HG03565 (cell line): ENCODE results near the gene RREB1.
A peak's percentile ranks its signal among the peaks of the same experiment; 100 is the strongest.

Experiments
- ATAC-seq: cut with Tn5 transposase; IDR thresholded peaks from one replicate; pipeline ENCODE4 v1.9.1; 2021; ENCODE audit warnings: mild to moderate bottlenecking, moderate library complexity; ENCODE audit not compliant: unreplicated experiment

Gene RREB1

GRCh38 chr6:7215131-7215530 lies 107.4 kb downstream of the RREB1 start:
- ATAC-seq: no peak

DNA sequence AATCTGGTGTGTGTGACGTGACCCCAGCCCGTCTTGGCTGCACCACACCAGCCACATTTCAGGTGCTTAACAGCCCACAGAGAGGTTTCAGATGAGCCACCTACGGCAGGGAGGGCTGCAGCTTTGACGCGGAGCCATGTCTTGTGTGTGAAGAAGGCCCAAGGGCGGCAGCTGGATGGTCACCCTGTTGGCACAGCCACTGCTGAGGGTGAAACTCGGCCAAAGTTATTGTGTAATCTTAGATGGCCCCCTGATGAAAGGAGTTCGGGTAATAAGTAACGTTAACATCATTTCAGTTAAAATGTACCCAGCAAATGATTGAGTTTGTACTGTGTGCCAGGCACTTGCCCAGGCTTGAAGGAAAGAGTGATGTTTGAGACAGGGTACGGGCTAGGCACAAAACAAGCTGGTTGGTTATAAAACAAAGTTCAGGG lies 108.1 kb downstream of the RREB1 start:
- ATAC-seq: no peak

GRCh38 chr6:7216941-7217621 lies 109.3 kb downstream of the RREB1 start:
- no peak for ATAC-seq

- no peak for ATAC-seq
Measured at GRCh38 chr6:7218406-7218988, 110.7 kb downstream of the RREB1 start.

- no peak for ATAC-seq
Measured at GRCh38 chr6:7219310-7219709, 111.5 kb downstream of the RREB1 start.

GRCh38 chr6:7222197-7222596 lies 114.4 kb downstream of the RREB1 start:
- ATAC-seq: no peak

DNA sequence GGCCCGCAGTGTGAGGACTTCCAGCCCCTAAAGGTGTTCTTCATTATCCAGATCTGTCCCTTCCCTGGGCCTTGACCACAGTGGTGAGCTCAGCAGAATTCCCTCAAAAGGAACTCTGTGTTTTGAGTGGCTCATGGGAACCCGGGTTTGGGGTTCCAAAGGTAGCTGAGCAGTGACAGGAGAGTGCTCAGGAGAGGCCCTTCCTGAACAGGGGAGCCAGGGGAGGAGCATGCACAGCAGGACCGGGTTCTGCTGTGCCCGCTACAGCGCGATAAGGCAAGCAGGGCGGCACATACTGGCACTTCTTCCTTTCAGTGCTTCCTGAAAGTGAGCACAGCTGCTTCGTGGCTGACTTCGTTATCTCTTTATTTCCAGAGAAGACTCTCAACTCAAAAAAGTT lies 117.0 kb downstream of the RREB1 start:
- ATAC-seq: no peak

DNA sequence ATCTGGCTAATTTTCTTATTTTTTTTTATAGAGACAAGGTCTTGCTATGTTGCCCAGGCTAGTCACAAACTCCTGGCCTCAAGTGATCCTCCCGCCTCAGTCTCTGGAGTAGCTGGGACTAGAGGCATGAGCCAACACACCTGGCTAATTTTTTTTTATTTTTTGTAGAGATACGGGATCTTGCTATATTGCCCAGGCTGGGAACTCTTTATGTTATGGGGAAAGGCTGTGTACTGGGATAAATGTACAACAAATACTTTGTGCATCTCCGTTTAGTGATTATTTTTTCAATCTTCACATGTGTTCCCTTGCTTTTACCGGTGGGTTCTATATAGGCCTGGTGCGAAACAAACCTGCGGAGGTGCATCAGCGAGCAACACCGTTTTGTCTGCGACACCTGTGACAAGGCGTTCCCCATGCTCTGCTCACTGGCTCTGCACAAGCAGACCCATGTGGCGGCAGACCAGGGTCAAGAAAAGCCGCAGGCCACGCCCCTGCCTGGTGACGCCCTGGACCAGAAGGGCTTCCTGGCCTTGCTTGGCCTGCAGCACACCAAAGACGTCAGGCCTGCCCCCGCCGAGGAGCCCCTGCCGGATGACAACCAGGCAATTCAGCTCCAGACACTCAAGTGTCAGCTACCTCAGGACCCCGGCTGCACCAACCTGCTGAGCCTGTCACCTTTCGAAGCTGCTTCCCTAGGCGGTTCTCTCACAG lies 121.1 kb downstream of the RREB1 start:
- no peak for ATAC-seq

- no peak for ATAC-seq
Measured at GRCh38 chr6:7229376-7230326, 121.9 kb downstream of the RREB1 start.

GRCh38 chr6:7230327-7230691 lies 122.5 kb downstream of the RREB1 start:
- ATAC-seq: no peak

DNA sequence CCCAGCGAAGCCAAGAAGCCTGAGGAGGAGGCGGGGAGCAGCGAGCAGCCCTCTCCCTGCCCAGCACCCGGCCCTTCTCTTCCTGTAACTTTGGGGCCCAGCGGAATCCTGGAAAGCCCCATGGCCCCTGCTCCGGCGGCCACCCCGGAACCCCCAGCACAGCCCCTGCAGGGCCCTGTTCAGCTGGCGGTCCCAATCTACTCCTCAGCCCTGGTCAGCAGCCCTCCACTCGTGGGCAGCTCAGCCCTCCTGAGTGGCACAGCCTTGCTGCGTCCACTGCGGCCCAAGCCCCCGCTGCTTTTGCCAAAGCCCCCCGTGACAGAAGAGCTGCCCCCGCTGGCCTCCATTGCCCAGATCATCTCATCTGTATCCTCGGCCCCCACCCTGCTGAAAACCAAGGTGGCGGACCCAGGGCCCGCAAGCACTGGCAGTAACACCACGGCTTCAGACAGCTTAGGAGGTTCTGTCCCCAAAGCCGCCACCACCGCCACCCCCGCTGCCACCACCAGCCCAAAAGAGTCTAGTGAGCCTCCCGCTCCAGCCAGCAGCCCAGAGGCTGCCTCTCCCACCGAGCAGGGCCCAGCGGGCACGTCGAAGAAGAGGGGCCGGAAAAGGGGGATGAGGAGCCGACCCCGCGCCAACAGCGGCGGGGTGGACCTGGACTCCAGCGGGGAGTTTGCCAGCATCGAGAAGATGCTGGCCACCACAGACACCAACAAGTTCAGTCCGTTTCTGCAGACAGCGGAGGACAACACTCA lies 123.4 kb downstream of the RREB1 start:
- ATAC-seq: no peak

DNA sequence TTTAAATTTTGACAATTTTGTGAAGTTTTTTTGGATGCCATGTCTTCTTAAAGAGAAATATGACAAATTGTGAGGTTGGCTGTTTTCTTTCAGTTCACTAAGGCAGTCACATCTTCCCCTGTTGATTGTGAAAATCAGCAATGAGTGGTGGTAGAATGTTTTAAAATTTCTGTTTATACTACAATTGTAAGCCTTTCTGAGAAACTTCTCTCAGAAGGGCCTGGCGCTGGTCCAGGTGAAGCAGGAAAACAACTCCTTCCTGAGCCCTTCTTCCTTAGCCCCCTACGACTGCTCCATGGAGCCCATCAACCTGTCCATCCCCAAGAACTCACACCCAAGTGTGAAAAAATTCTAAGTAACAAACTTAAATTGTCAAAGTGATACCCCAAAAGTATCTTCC lies 124.6 kb downstream of the RREB1 start:
- no peak for ATAC-seq

- ATAC-seq: no peak
Measured at GRCh38 chr6:7234547-7234946, 126.8 kb downstream of the RREB1 start.

GRCh38 chr6:7235712-7236305 lies 128.0 kb downstream of the RREB1 start:
- ATAC-seq: no peak

DNA sequence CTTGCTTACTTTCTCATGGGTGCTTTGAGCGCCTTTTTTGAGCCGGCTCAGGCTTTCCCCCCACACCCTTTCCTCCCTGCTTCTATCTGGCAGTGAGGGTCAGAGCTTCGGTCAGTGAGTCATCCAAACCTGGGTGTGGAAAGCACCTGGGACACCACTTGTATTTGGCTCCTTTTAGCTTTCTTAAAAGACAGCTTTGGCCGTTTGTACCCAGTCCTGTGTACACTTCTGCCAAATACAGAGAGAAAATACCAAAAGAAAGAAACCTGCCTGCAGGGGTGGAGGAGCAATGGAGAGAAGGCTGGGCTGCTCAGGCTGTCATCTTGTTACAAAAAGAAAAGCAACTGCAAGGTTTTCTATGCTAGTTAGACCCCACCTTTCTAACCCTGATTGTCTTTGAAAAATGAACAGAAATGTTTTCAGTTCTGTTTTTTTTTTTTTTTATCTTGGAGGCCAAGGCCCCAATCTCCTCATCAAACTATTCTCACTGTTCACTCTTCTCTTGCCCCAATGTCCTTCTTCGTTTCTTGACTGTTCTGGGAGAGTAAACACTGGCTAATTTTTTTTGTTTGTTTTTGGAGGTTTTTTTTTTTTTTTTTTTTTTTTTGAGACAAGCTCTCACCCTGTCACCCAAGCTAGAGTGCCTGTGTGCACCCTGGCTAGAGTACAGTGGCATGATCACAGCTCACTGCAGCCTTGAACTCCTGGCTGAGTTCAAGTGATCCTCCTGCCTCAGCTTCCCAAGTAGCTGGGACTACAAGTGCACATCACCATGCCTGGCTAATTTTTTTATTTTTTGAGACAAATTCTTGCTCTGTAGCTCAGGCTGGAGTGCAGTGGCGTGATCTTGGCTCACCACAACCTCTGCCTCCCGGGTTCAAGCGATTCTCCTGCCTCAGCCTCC lies 128.8 kb downstream of the RREB1 start:
- ATAC-seq: peak; percentile 55

DNA sequence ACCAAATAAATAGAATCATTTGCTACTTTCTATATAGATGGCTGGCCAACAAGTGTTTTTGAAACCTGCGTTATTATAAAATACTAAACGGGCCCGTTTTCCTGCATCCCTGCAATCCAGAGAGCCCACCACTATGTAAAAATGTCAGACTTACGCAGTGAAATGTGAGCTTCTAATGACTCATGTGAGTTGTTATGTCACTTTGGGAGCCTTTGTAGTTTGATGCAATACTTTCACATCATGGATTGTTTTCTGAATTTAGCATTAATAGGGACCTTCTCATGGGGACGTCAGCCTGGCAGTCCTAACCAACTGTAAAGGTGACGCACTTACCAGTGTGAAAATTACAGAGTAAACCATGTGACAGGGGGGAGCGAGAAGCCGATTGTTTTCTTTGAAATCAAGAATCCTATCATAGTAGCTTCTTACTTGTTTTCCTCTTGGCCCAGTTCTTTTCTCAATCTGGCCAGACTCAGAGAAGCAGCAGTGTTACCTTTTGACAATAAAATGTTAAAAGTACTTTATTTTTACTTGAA lies 130.0 kb downstream of the RREB1 start:
- ATAC-seq: no peak

- no peak for ATAC-seq
Measured at GRCh38 chr6:7238526-7238899, 130.8 kb downstream of the RREB1 start.

- no peak for ATAC-seq
Measured at GRCh38 chr6:7238900-7239589, 131.3 kb downstream of the RREB1 start.
